Right lobe of liver (tissue), 6 donors: ENCODE measurements around the gene C5orf15. TPM values are rescaled to one million over a fixed set of nuclear protein-coding genes. Genes with fewer than 3 reads are reported as not detected.

Source experiments
- ATAC-seq, 4 donors: fragments of 200-7000 bp; cut with Tn5 transposase; one replicate each; pipeline ENCODE4 v1.9.1; 2020; ENCODE audit warnings: mild to moderate bottlenecking in 4 of 4, moderate library complexity in 4 of 4
- DNase-seq, 3 donors: peaks; one replicate each; pipeline ENCODE4 v3.0.0-alpha.2; 2020
- H3K27ac ChIP-seq, 3 donors: fragments of 200-600 bp; one replicate each; pipeline ENCODE4 v1.8.0; 2022
- H3K27me3 ChIP-seq, 2 donors: fragments of 200-600 bp; one replicate each; pipeline ENCODE4 v1.8.0; 2022
- H3K36me3 ChIP-seq, 4 donors: fragments of 200-600 bp; sonication (generic) in 1 of 4; one replicate each; pipeline versions ENCODE4 v1.5.1 to v1.8.0; 2017 to 2022; ENCODE audit warnings: control low read depth in 1 of 4
- H3K4me1 ChIP-seq, 4 donors: fragments of 200-600 bp; sonication (generic) in 1 of 4; one replicate each; pipeline versions ENCODE4 v1.5.1 to v1.8.0; 2017 to 2022; ENCODE audit warnings: control low read depth in 1 of 4
- H3K4me3 ChIP-seq, 3 donors: fragments of 200-600 bp; one replicate each; pipeline ENCODE4 v1.8.0; 2022
- H3K9me3 ChIP-seq, 4 donors: fragments of 200-600 bp; sonication (generic) in 1 of 4; one replicate each; pipeline versions ENCODE4 v1.5.1 to v1.8.0; 2017 to 2022; ENCODE audit warnings: control low read depth in 1 of 4
- POLR2A ChIP-seq: fragments of 450-650 bp; IDR thresholded peaks from one replicate; pipeline ENCODE4 v1.6.1; 2017; ENCODE audit warnings: antibody characterized with exemption, mild to moderate bottlenecking
- WGBS: methylation state at CpG from one replicate; pipeline ENCODE4 v1.1.6; 2018; ENCODE audit warnings: low coverage, low lambda C conversion rate; ENCODE audit not compliant: insufficient coverage; ENCODE audit errors: missing lambda C conversion rate; 5-methylcytosine and 5-hydroxymethylcytosine counted together
- intact Hi-C, 2 donors: fragments of 100-400 bp; cut with DNase I; formaldehyde crosslinking; loops; one replicate each; pipeline versions ENCODE4 v1.11.2 to v1.14.1; 2022
- total RNA-seq, 6 experiments: library from RNA; depleted of rRNA in 2 of 6; stranded (reverse); fragments of >200 nt in 2 of 6; fragmentation: NEBNext Ultra II Directional in 3 of 6; extraction: Animal tissue kit (Norgen Biotek cat#: 25700) in 3 of 6; gene quantifications; one replicate each; pipeline versions ENCODE4 v1.1.0 to v1.2.4, GENCODE V29; 2016 to 2023
- TF ChIP-seq, protein P1 (sequence below), 4 donors: fragments of 200-600 bp in 3 of 4; fragments of 450-650 bp in 1 of 4; IDR thresholded peaks; one replicate each; pipeline versions ENCODE4 v1.5.1 to v1.8.0; 2016 to 2022; ENCODE audit warnings: antibody characterized with exemption in 4 of 4, mild to moderate bottlenecking in 2 of 4
- donor health status: DM: no; HTN: yes; CAD: no.
- donor health status: DM: no; HTN: no; CAD: no.
- donor health status: DM: no; HTN: no; CAD: no.
- donor health status: DM: no; HTN: yes; CAD: no.
- donor health status: DM: no; HTN: yes; CAD: no.

The C5orf15 gene
- total RNA-seq, 6 experiments from 2014 or later: 15.0 to 37.5 (median 24.4) TPM

DNA sequence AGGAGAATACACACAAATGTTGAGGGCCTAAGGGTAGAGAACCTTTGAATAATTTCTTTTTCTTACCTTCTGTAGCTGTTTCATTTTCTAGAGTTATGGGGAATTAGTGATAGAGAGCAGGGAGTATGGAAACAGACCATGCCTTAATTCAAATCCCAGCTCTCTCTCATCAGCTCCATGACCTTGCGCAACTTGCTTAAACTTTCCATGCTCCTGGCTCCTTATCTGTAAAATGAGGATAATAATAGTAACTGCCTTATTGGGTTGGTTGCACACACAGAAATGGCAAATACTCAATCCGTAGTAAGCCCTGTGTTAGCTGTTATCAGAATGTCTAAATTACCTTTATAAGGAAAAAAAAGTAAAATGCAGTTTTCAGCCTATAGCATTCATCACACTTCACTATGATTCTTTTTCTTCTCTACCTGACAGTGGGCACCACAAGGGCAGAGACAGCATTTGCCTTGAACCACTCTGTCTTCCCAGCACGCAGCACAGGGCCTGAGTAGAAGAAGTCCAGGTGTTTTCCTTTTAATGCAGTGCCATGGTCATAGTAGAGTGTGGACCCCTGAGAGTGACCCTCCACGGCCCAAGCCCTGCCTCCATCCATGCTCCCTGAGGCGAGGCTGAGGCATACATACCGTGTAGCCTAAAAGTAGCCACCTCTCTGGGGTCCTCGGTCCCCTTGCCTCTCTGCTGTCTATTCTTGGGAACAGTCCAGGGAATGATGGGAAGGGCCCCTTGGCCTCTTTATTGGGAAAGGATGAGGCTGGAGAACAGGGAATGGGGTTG is 17.4 kb downstream of the C5orf15 start:
- 78% methylated on average over 2 of the region's 7 CpGs for WGBS
- DNase-seq (no peak), ATAC-seq (no peak)
- Histone ChIP-seq H3K4me3 (no peak overlapping the region), H3K27ac (no peak overlapping the region), H3K4me1 (peaks cover 0 to 21% (median 6%) of the 10 kb centered on the region in 4 donors), H3K27me3 (no peaks in the 10 kb centered on the region), H3K36me3 (no peaks in the 10 kb centered on the region), H3K9me3 (no peaks in the 10 kb centered on the region)
- intact Hi-C loops: no loop called here
- TF ChIP-seq POLR2A: no peak
- TF ChIP-seq, protein P1, sequence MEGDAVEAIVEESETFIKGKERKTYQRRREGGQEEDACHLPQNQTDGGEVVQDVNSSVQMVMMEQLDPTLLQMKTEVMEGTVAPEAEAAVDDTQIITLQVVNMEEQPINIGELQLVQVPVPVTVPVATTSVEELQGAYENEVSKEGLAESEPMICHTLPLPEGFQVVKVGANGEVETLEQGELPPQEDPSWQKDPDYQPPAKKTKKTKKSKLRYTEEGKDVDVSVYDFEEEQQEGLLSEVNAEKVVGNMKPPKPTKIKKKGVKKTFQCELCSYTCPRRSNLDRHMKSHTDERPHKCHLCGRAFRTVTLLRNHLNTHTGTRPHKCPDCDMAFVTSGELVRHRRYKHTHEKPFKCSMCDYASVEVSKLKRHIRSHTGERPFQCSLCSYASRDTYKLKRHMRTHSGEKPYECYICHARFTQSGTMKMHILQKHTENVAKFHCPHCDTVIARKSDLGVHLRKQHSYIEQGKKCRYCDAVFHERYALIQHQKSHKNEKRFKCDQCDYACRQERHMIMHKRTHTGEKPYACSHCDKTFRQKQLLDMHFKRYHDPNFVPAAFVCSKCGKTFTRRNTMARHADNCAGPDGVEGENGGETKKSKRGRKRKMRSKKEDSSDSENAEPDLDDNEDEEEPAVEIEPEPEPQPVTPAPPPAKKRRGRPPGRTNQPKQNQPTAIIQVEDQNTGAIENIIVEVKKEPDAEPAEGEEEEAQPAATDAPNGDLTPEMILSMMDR (IDR thresholded peaks at IDR 0.05): no peak

DNA sequence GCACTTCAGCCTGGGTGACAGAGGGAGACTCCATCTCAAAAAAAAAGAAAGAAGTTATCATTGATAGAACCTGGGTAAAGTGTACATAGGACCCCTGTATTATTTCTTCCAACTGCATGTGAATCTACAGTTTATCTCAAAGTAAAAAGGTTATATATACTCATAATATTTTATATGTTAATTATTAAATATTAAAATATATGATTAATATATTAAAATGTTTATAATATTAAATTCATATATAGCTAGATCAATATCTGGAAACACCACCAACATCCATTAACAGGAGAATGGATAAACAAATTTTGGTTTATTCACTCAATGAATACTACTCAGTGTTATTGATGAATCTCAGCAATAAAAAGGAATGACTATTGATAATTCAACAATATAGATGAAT is 19.7 kb downstream of the C5orf15 start:
- H3K9me3 ChIP-seq: no peaks in the 10 kb centered on the region
- TF ChIP-seq POLR2A: no peak
- TF ChIP-seq, protein P1 (IDR thresholded peaks at IDR 0.05): no peak
- H3K4me3 ChIP-seq: no peak overlapping the region
- ATAC-seq (no peak), DNase-seq (no peak)
- no peak overlapping the region for H3K27ac ChIP-seq
- H3K27me3 ChIP-seq: no peaks in the 10 kb centered on the region
- intact Hi-C loops: no loop called here
- H3K4me1 ChIP-seq: peaks cover 0 to 21% (median 6%) of the 10 kb centered on the region in 4 donors
- H3K36me3 ChIP-seq: no peaks in the 10 kb centered on the region

DNA sequence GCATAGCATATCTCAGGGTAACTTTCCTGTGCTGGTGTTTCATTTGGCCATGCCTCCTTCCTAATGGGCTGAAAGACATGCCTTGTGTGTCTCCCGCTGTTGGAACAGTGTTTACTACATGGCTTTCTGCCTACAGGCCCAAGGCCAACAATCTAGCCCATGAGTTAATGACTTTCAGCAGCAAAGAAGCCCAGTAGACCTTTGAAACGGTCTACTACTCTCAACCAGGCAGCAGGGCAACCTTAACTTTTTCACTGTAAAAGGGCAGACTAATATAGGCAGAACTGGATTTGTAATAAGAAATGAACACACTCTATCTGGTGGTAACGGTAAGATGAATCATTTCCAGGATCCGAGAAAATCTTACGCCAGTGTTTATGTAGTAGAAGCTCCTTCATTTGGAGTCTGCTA is 21.0 kb downstream of the C5orf15 start:
- no peaks in the 10 kb centered on the region for H3K9me3 ChIP-seq
- DNase-seq: peak in 2 of 3 donors; percentile 35 to 80
- no peak overlapping the region for H3K27ac ChIP-seq
- H3K4me1 ChIP-seq: peaks cover 0 to 20% (median 3%) of the 10 kb centered on the region in 4 donors
- peak; percentile 86 to 91 (median 86) for ATAC-seq
- TF ChIP-seq, protein P1 (IDR thresholded peaks at IDR 0.05): no peak
- TF ChIP-seq POLR2A: no peak
- H3K4me3 ChIP-seq: no peak overlapping the region
- 60% methylated on average over 5 of the region's 5 CpGs for WGBS
- intact Hi-C loops: no loop called here
- no peaks in the 10 kb centered on the region for H3K36me3 ChIP-seq
- no peaks in the 10 kb centered on the region for H3K27me3 ChIP-seq

DNA sequence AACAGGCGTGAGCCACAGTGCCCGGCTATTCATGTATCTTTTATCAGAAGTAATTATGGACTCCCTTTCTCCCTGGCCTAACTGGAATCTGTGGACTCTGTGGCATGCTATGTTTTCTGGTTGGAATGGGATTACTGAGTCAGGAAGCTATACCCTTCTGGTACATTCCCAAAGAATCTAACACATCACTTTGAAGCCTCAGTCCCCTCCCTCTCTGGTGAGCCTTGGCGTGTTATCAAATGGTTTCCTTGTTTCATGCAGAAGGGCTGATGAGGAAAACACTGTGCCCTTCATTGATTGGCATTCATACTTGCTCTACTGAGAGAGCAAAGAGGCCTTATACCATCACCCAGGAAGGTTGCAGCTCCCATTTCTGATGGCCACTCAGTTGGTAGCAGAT is 22.9 kb downstream of the C5orf15 start:
- Histone ChIP-seq H3K9me3 (no peaks in the 10 kb centered on the region), H3K4me3 (no peak overlapping the region), H3K4me1 (peaks cover 0 to 20% (median 3%) of the 10 kb centered on the region in 4 donors), H3K36me3 (no peaks in the 10 kb centered on the region), H3K27me3 (no peaks in the 10 kb centered on the region), H3K27ac (no peak overlapping the region)
- DNase-seq: no peak
- intact Hi-C loops: no loop called here
- WGBS: 100% methylated on average over 2 of the region's 3 CpGs
- no peak for ATAC-seq
- TF ChIP-seq POLR2A: no peak
- TF ChIP-seq, protein P1 (IDR thresholded peaks at IDR 0.05): no peak
